Skeletal muscle tissue (tissue), 4 donors: ENCODE results near the gene IMMP2L. TPM values are rescaled to one million over a fixed set of nuclear protein-coding genes. Genes with fewer than 3 reads are reported as not detected.
A peak's percentile ranks its signal among the peaks of the same experiment; 100 is the strongest.

ENCODE experiments used
- H3K27ac ChIP-seq: one replicate; pipeline ENCODE4 v1.7.0; 2013; ENCODE audit warnings: mild to moderate bottlenecking, low read depth, low read length, inconsistent platforms
- H3K27me3 ChIP-seq, 3 donors: one replicate each; pipeline ENCODE4 v1.7.0; 2013; ENCODE audit warnings: low read length in 3 of 3; ENCODE audit not compliant: control insufficient read depth in 3 of 3, insufficient read depth in 3 of 3
- H3K36me3 ChIP-seq, 3 donors: one replicate each; pipeline ENCODE4 v1.7.0; 2013; ENCODE audit warnings: low read length in 3 of 3; ENCODE audit not compliant: control insufficient read depth in 3 of 3, insufficient read depth in 3 of 3
- H3K4me1 ChIP-seq, 3 donors: one replicate each; pipeline ENCODE4 v1.7.0; 2013; ENCODE audit warnings: low read length in 3 of 3, mild to moderate bottlenecking in 3 of 3; ENCODE audit not compliant: control insufficient read depth in 3 of 3, insufficient read depth in 3 of 3
- H3K4me3 ChIP-seq, 3 donors: one replicate each; pipeline ENCODE4 v1.7.0; 2013; ENCODE audit warnings: low read length in 3 of 3
- H3K9ac ChIP-seq, 3 donors: one replicate each; pipeline ENCODE4 v1.7.0; 2013; ENCODE audit warnings: low read length in 3 of 3, mild to moderate bottlenecking in 3 of 3, moderate library complexity in 2 of 3, low read depth in 1 of 3
- H3K9me3 ChIP-seq, 3 donors: one replicate each; pipeline ENCODE4 v1.7.0; 2013; ENCODE audit warnings: low read length in 3 of 3; ENCODE audit not compliant: control insufficient read depth in 3 of 3
- total RNA-seq: library from RNA; depleted of rRNA; stranded (reverse); fragments of >200 nt; gene quantifications from one replicate; pipeline ENCODE4 v1.2.3, GENCODE V29; 2014
- donor health status: Osteomylitis.

The IMMP2L gene
- total RNA-seq, 1 donor from 2014 or later, result 15.7 TPM

DNA sequence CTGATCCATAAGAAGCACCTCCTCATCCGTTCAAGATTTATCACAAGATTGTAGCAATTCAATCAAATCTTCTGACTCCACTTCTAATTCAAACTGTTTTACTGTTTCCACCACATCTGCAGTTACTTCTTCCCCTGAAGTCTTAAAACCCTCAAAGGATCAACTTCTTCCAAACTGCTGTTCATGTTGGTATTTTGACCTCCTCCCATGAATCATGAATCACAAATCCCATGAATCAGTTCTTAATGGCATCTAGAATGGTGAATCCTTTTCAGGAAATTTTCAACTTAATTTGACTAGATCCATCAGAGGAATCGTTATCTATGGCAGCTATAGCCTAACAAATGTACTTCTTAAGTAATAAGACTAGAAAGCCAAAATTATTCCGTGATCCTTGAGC lies 122.3 kb downstream of the IMMP2L start:
- H3K27me3 ChIP-seq, result no peaks in the 10 kb centered on the region
- H3K9ac ChIP-seq, result no peak overlapping the region
- no peaks in the 10 kb centered on the region for H3K36me3 ChIP-seq
- no peak overlapping the region for H3K4me3 ChIP-seq
- no peaks in the 10 kb centered on the region for H3K9me3 ChIP-seq
- H3K4me1 ChIP-seq, result peaks cover 0 to 4% (median 0%) of the 10 kb centered on the region in 3 donors
- no peak overlapping the region for H3K27ac ChIP-seq

GRCh38 chr7:111438369-111439289 lies 123.7 kb downstream of the IMMP2L start:
- Histone ChIP-seq H3K9me3 (peaks cover 0 to 3% (median 0%) of the 10 kb centered on the region in 3 donors), H3K36me3 (no peaks in the 10 kb centered on the region), H3K4me1 (peaks cover 0 to 4% (median 0%) of the 10 kb centered on the region in 3 donors), H3K27ac (no peak overlapping the region), H3K9ac (no peak overlapping the region), H3K4me3 (no peak overlapping the region), H3K27me3 (no peaks in the 10 kb centered on the region)

DNA sequence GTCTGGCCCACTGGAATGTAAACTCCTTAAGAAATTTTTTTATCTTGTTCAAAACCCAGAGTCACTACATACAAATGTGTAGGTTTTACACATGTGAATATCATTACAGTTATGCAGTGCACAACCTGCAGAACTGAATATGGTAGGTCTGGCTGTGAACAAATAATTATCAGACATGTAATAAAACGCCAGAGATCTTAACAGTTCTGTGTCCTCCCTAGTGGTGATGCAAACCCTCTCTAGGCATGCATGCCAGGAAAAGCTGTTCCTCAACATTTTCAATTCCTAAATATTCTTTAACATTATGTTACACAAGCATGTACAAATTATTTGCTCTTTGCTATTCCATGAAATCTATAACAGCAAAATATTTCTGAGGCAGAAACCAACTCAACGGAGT lies 124.6 kb downstream of the IMMP2L start:
- H3K4me3 ChIP-seq, result no peak overlapping the region

GRCh38 chr7:111436608-111437007 lies 125.7 kb downstream of the IMMP2L start:
- Histone ChIP-seq H3K9ac (no peak overlapping the region), H3K27me3 (no peaks in the 10 kb centered on the region), H3K4me1 (peaks cover 0 to 4% (median 0%) of the 10 kb centered on the region in 3 donors), H3K27ac (no peak overlapping the region), H3K4me3 (no peak overlapping the region), H3K36me3 (no peaks in the 10 kb centered on the region), H3K9me3 (peaks cover 0 to 3% (median 0%) of the 10 kb centered on the region in 3 donors)

More for the DNA sequence above, 124.6 kb downstream of the IMMP2L start:
- Histone ChIP-seq H3K27ac (no peak overlapping the region), H3K27me3 (no peaks in the 10 kb centered on the region), H3K9ac (no peak overlapping the region), H3K36me3 (no peaks in the 10 kb centered on the region), H3K9me3 (peaks cover 0 to 3% (median 0%) of the 10 kb centered on the region in 3 donors), H3K4me1 (peaks cover 0 to 4% (median 0%) of the 10 kb centered on the region in 3 donors)

GRCh38 chr7:111433426-111433825 lies 128.9 kb downstream of the IMMP2L start:
- Histone ChIP-seq H3K36me3 (no peaks in the 10 kb centered on the region), H3K27ac (no peak overlapping the region), H3K9ac (no peak overlapping the region), H3K9me3 (peaks cover 0 to 3% (median 0%) of the 10 kb centered on the region in 3 donors), H3K4me3 (no peak overlapping the region), H3K4me1 (no peaks in the 10 kb centered on the region), H3K27me3 (no peaks in the 10 kb centered on the region)

DNA sequence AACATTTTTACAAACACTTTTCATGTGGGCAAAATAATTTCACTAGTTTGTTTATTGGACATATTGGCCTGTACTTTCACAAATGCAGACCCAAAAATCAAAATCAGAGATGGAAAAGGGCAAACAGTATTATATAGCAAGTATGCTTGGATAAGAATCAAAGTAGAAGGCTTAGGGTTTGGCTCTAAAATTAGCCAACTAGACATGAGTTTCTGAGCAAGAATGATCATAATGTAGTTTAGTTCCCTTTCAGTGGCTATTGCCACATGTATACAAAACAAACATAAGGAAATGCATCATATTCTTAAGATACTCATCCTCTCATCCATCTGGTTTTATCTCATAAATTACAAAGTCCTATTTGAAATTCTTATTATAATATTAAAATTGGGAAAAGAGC lies 132.5 kb downstream of the IMMP2L start:
- no peak overlapping the region for H3K27ac ChIP-seq
- peaks cover 0 to 1% (median 0%) of the 10 kb centered on the region in 3 donors for H3K9me3 ChIP-seq
- no peak overlapping the region for H3K9ac ChIP-seq
- no peaks in the 10 kb centered on the region for H3K36me3 ChIP-seq
- no peaks in the 10 kb centered on the region for H3K4me1 ChIP-seq
- no peaks in the 10 kb centered on the region for H3K27me3 ChIP-seq
- no peak overlapping the region for H3K4me3 ChIP-seq

DNA sequence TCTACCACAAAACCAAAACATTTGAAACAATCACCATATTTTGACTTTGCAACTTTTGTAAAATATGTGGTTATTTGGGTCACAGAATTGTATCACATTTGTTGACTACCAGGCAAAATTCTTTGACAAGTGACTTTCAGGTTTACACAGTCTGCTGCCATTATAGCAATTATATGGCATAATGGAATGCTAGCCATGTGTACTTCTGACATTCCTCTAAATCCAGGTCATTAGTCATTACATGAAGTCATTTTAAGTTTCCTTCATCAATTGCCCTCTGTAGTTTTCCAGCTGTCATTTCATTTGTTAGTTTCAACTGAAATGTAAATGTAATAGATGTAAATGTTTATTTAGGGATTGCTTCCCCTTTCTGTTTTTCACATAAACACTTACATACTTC lies 137.5 kb downstream of the IMMP2L start:
- H3K27me3 ChIP-seq, result no peaks in the 10 kb centered on the region
- no peaks in the 10 kb centered on the region for H3K4me1 ChIP-seq
- H3K9ac ChIP-seq, result no peak overlapping the region
- no peak overlapping the region for H3K4me3 ChIP-seq
- H3K9me3 ChIP-seq, result no peaks in the 10 kb centered on the region
- no peak overlapping the region for H3K27ac ChIP-seq
- H3K36me3 ChIP-seq, result no peaks in the 10 kb centered on the region

- Histone ChIP-seq H3K4me3 (no peak overlapping the region), H3K4me1 (peaks cover 0 to 4% (median 2%) of the 10 kb centered on the region in 3 donors), H3K27ac (no peak overlapping the region), H3K9ac (no peak overlapping the region), H3K36me3 (no peaks in the 10 kb centered on the region), H3K9me3 (no peaks in the 10 kb centered on the region), H3K27me3 (no peaks in the 10 kb centered on the region)
Observed at GRCh38 chr7:111414374-111414773, 147.9 kb downstream of the IMMP2L start.

DNA sequence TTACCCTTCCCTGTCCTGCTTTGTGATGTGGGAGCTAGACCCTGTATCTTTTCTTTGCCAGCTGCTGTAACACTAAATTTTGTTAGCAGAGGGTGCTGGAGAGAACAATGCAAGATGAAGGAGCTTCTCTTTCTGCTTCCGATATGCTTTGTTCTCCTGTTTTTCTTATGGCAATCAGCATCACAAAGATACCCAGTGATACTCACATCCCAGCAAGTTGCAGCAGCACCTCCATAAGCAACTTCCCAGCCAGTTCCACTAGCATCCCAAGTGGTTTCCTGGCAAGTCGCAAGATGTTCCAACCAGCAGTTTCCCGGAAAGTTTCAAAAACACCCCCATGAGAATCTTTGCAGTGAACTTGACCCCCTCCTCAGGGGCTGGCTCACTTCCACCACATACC lies 148.6 kb downstream of the IMMP2L start:
- H3K4me3 ChIP-seq, result peak overlapping the region in 1 of 3 donors; percentile 0
- no peaks in the 10 kb centered on the region for H3K27me3 ChIP-seq
- H3K4me1 ChIP-seq, result peaks cover 0 to 4% (median 2%) of the 10 kb centered on the region in 3 donors
- no peak overlapping the region for H3K27ac ChIP-seq
- H3K36me3 ChIP-seq, result no peaks in the 10 kb centered on the region
- peak overlapping the region in 1 of 3 donors; percentile 12 for H3K9ac ChIP-seq
- H3K9me3 ChIP-seq, result no peaks in the 10 kb centered on the region

GRCh38 chr7:111410899-111411298 lies 151.4 kb downstream of the IMMP2L start:
- Histone ChIP-seq H3K4me3 (no peak overlapping the region), H3K27ac (no peak overlapping the region)

More at GRCh38 chr7:111410899-111411298, 151.4 kb downstream of the IMMP2L start:
- Histone ChIP-seq H3K9ac (no peak overlapping the region), H3K9me3 (no peaks in the 10 kb centered on the region), H3K36me3 (no peaks in the 10 kb centered on the region), H3K4me1 (peaks cover 0 to 4% (median 2%) of the 10 kb centered on the region in 3 donors), H3K27me3 (no peaks in the 10 kb centered on the region)
